IMR-90 (cell line): ENCODE results near the gene UGT1A1. TPM values are rescaled to one million over a fixed set of nuclear protein-coding genes. Genes with fewer than 3 reads are reported as not detected.

Experiments used
- ATAC-seq: fragments of 200-7000 bp; cut with Tn5 transposase; 2 replicates; pipeline ENCODE4 v1.9.1; 2020; ENCODE audit warnings: low read depth, mild to moderate bottlenecking, moderate library complexity
- BruUV-seq: library from RNA; stranded (reverse); fragments of 400-500 nt; replicated peaks from 2 replicates; lab custom pipeline; 2021; lab: Mats Ljungman, UMichigan
- CTCF ChIA-PET: fragments of 300-600 bp; formaldehyde crosslinking; extraction: SDS; loops from one replicate; lab custom pipeline; 2021; ENCODE audit warnings: antibody characterized with exemption; lab: Yijun Ruan, JAX
- POLR2A ChIA-PET: fragments of 300-600 bp; sonication (Branson Sonifier 250); formaldehyde crosslinking; loops from one replicate; lab custom pipeline; 2022; ENCODE audit warnings: antibody characterized with exemption; ENCODE audit not compliant: unreplicated experiment; lab: Charles Lee
- DNase-seq: peaks from one replicate; pipeline ENCODE4 v3.0.0; 2013
- H2AFZ ChIP-seq: replicated peaks from 2 replicates; pipeline ENCODE3; 2013; ENCODE audit warnings: low read length, mild to moderate bottlenecking; ENCODE audit not compliant: poor library complexity
- H2AK5ac ChIP-seq: 2 replicates; pipeline ENCODE4 v1.6.1; 2013; ENCODE audit warnings: low read depth, low read length, inconsistent platforms
- H2AK9ac ChIP-seq: replicated peaks from 2 replicates; pipeline ENCODE3; 2013; ENCODE audit warnings: mild to moderate bottlenecking, low read depth, low read length, moderate library complexity; ENCODE audit not compliant: poor library complexity
- H2BK120ac ChIP-seq: 2 replicates; pipeline ENCODE4 v1.6.1; 2013; ENCODE audit warnings: low read depth, low read length, inconsistent platforms
- H2BK15ac ChIP-seq: 3 replicates; pipeline ENCODE4 v1.6.1; 2013; ENCODE audit warnings: low read depth, low read length, inconsistent platforms
- H2BK20ac ChIP-seq: 2 replicates; pipeline ENCODE4 v1.6.1; 2013; ENCODE audit warnings: low read depth, mild to moderate bottlenecking, inconsistent platforms, low read length, moderate library complexity
- H2BK5ac ChIP-seq: 2 replicates; pipeline ENCODE4 v1.6.1; 2013; ENCODE audit warnings: mild to moderate bottlenecking, low read depth, low read length, inconsistent platforms; ENCODE audit not compliant: poor library complexity, severe bottlenecking
- H3K14ac ChIP-seq: replicated peaks from 2 replicates; pipeline ENCODE4 v1.6.1; 2013; ENCODE audit warnings: low read depth, low read length, inconsistent platforms
- H3K18ac ChIP-seq: 2 replicates; pipeline ENCODE4 v1.6.1; 2013; ENCODE audit warnings: low read depth, low read length, control low read depth
- H3K23ac ChIP-seq: 2 replicates; pipeline ENCODE4 v1.6.1; 2013; ENCODE audit warnings: low read depth, low read length, inconsistent platforms
- H3K27ac ChIP-seq: 2 replicates; pipeline ENCODE4 v1.5.1; 2013; ENCODE audit warnings: mild to moderate bottlenecking, control low read depth, low read length; ENCODE audit not compliant: insufficient read depth
- H3K27me3 ChIP-seq: 2 replicates; pipeline ENCODE4 v1.6.1; 2013; ENCODE audit warnings: low read length; ENCODE audit not compliant: control insufficient read depth, insufficient read depth
- H3K36me3 ChIP-seq: 2 replicates; pipeline ENCODE4 v1.6.1; 2013; ENCODE audit warnings: low read length, mixed read lengths; ENCODE audit not compliant: control insufficient read depth, insufficient read depth
- H3K4ac ChIP-seq: 2 replicates; pipeline ENCODE4 v1.6.1; 2013; ENCODE audit warnings: low read depth, low read length, inconsistent platforms
- H3K4me1 ChIP-seq: 2 replicates; pipeline ENCODE4 v1.6.1; 2013; ENCODE audit warnings: low read length, mixed read lengths; ENCODE audit not compliant: control insufficient read depth, insufficient read depth
- H3K4me2 ChIP-seq: 2 replicates; pipeline ENCODE4 v1.6.1; 2013; ENCODE audit warnings: low read depth, mild to moderate bottlenecking, control low read depth, low read length, moderate library complexity
- H3K4me3 ChIP-seq: 2 replicates; pipeline ENCODE4 v1.5.1; 2013; ENCODE audit warnings: low read depth, mild to moderate bottlenecking, control low read depth, low read length, moderate library complexity; ENCODE audit not compliant: insufficient read depth
- H3K56ac ChIP-seq: 2 replicates; pipeline ENCODE4 v1.6.1; 2013; ENCODE audit warnings: low read length, inconsistent platforms; ENCODE audit not compliant: insufficient read depth; ENCODE audit errors: extremely low read depth
- H3K79me1 ChIP-seq, 2 experiments: 2 replicates each; pipeline ENCODE4 v1.6.1; 2013; ENCODE audit warnings: low read length in 2 of 2, inconsistent platforms in 1 of 2, low read depth in 1 of 2
- H3K9ac ChIP-seq: 2 replicates; pipeline ENCODE4 v1.6.1; 2013; ENCODE audit warnings: low read depth, low read length, control low read depth
- H3K9me1 ChIP-seq: 2 replicates; pipeline ENCODE4 v1.6.1; 2013; ENCODE audit warnings: low read length, inconsistent platforms; ENCODE audit not compliant: insufficient read depth
- H3K9me3 ChIP-seq: 2 replicates; pipeline ENCODE4 v1.6.1; 2013; ENCODE audit warnings: low read length; ENCODE audit not compliant: control insufficient read depth, insufficient read depth
- H4K20me1 ChIP-seq: 2 replicates; pipeline ENCODE4 v1.6.1; 2013; ENCODE audit warnings: low read length, inconsistent platforms; ENCODE audit not compliant: insufficient read depth
- H4K5ac ChIP-seq: 2 replicates; pipeline ENCODE4 v1.6.1; 2013; ENCODE audit warnings: mild to moderate bottlenecking, low read depth, low read length, control low read depth
- H4K8ac ChIP-seq, 2 experiments: 2 replicates each; pipeline ENCODE4 v1.6.1; 2013; ENCODE audit warnings: low read depth in 2 of 2, low read length in 2 of 2, control low read depth in 1 of 2, inconsistent platforms in 1 of 2
- H4K91ac ChIP-seq: 2 replicates; pipeline ENCODE4 v1.6.1; 2013; ENCODE audit warnings: low read depth, low read length, inconsistent platforms; ENCODE audit not compliant: insufficient read depth
- BHLHE40 ChIP-seq: fragments of 150-350 bp; IDR thresholded peaks from 2 replicates; pipeline ENCODE4 v1.6.1; 2016; ENCODE audit warnings: mild to moderate bottlenecking, low read depth, low read length
- CEBPB ChIP-seq: IDR thresholded peaks from 2 replicates; pipeline ENCODE4 v1.6.1; 2012; ENCODE audit warnings: low read depth, low read length, improper control_type of control experiment
- CHD1 ChIP-seq: IDR thresholded peaks from 2 replicates; pipeline ENCODE4 v1.6.1; 2012; ENCODE audit warnings: low read depth, low read length, improper control_type of control experiment
- FOS ChIP-seq: fragments of 150-350 bp; IDR thresholded peaks from 2 replicates; pipeline ENCODE4 v1.6.1; 2016; ENCODE audit warnings: low read depth, low read length
- MAFK ChIP-seq: IDR thresholded peaks from 2 replicates; pipeline ENCODE4 v1.6.1; 2012; ENCODE audit warnings: low read depth, low read length, improper control_type of control experiment
- MAZ ChIP-seq: IDR thresholded peaks from 2 replicates; pipeline ENCODE4 v1.6.1; 2012; ENCODE audit warnings: low read depth, mild to moderate bottlenecking, low read length, improper control_type of control experiment, moderate library complexity, borderline replicate concordance
- MXI1 ChIP-seq: IDR thresholded peaks from 2 replicates; pipeline ENCODE4 v1.6.1; 2012; ENCODE audit warnings: low read depth, mild to moderate bottlenecking, low read length, moderate library complexity, borderline replicate concordance
- NFE2L2 ChIP-seq: fragments of 150-350 bp; IDR thresholded peaks from 2 replicates; pipeline ENCODE4 v1.6.1; 2016; ENCODE audit warnings: low read depth, mild to moderate bottlenecking, low read length
- POLR2A ChIP-seq: IDR thresholded peaks from 2 replicates; pipeline ENCODE4 v1.6.1; 2012; ENCODE audit warnings: mild to moderate bottlenecking, low read depth, low read length
- RAD21 ChIP-seq: IDR thresholded peaks from 2 replicates; pipeline ENCODE4 v1.6.1; 2012; ENCODE audit warnings: low read length, improper control_type of control experiment
- RCOR1 ChIP-seq: IDR thresholded peaks from 2 replicates; pipeline ENCODE4 v1.6.1; 2012; ENCODE audit warnings: mild to moderate bottlenecking, low read length, improper control_type of control experiment; ENCODE audit not compliant: insufficient replicate concordance
- RFX5 ChIP-seq: IDR thresholded peaks from 2 replicates; pipeline ENCODE4 v1.8.0; 2012; ENCODE audit warnings: low read depth, mild to moderate bottlenecking, low read length, moderate library complexity
- SMC3 ChIP-seq: fragments of 150-350 bp; IDR thresholded peaks from 2 replicates; pipeline ENCODE4 v1.6.1; 2016; ENCODE audit warnings: low read depth, mild to moderate bottlenecking, antibody characterized with exemption, low read length, moderate library complexity
- WGBS, 2 experiments: methylation state at CpG; one replicate each; pipeline versions ENCODE4 v1.1.5 to v1.1.7; 2013; ENCODE audit warnings: missing lambda C conversion rate in 2 of 2; ENCODE audit not compliant: insufficient read length in 1 of 2; ENCODE audit errors: extremely low coverage in 2 of 2; 5-methylcytosine and 5-hydroxymethylcytosine counted together
- dilution Hi-C: fragments of 300-500 bp; cut with HindIII; formaldehyde crosslinking; loops from one replicate; pipeline ENCODE4 v1.14.3; 2018; ENCODE audit warnings: low sequenced_read_pairs; ENCODE audit not compliant: unreplicated experiment
- in situ Hi-C: fragments of 300-500 bp; cut with MboI; formaldehyde crosslinking; loops from 3 replicates; pipeline ENCODE4 v1.14.3; 2019; ENCODE audit warnings: low sequenced_read_pairs, inconsistent platforms, mixed read lengths
- intact Hi-C: fragments of 100-400 bp; cut with micrococcal nuclease; formaldehyde crosslinking; loops from 2 replicates; pipeline ENCODE4 v1.10.0; 2022
- polyA plus RNA-seq, 3 experiments: library from polyadenylated mRNA; depleted of rRNA; stranded (reverse); fragments of >200 nt; gene quantifications; 2 replicates each; pipeline ENCODE4 v1.2.3, GENCODE V29; 2012; ENCODE audit warnings: low replicate concordance in 1 of 3
- total RNA-seq: library from RNA; depleted of rRNA; stranded (reverse); fragments of >200 nt; gene quantifications from 2 replicates; pipeline ENCODE4 v1.2.3, GENCODE V29; 2012
- TF ChIP-seq, protein P1 (sequence below): fragments of 150-350 bp; IDR thresholded peaks from 2 replicates; pipeline ENCODE4 v1.6.1; 2016; ENCODE audit warnings: low read depth, mild to moderate bottlenecking, low read length, moderate library complexity, borderline replicate concordance
- TF ChIP-seq, protein P2 (sequence below): fragments of 150-350 bp; IDR thresholded peaks from 2 replicates; pipeline ENCODE4 v1.6.1; 2017; ENCODE audit warnings: mild to moderate bottlenecking, antibody characterized with exemption, low read length, low read depth
- TF ChIP-seq, protein P3 (sequence below): conservative IDR thresholded peaks from 2 replicates; pipeline ENCODE4 v1.5.1; 2012; ENCODE audit warnings: mild to moderate bottlenecking, low read depth, low read length, improper control_type of control experiment

Gene UGT1A1
- total and polyA plus RNA-seq, 2 of the 4 experiments (the other 2 are of a cell fraction), result not detected

DNA sequence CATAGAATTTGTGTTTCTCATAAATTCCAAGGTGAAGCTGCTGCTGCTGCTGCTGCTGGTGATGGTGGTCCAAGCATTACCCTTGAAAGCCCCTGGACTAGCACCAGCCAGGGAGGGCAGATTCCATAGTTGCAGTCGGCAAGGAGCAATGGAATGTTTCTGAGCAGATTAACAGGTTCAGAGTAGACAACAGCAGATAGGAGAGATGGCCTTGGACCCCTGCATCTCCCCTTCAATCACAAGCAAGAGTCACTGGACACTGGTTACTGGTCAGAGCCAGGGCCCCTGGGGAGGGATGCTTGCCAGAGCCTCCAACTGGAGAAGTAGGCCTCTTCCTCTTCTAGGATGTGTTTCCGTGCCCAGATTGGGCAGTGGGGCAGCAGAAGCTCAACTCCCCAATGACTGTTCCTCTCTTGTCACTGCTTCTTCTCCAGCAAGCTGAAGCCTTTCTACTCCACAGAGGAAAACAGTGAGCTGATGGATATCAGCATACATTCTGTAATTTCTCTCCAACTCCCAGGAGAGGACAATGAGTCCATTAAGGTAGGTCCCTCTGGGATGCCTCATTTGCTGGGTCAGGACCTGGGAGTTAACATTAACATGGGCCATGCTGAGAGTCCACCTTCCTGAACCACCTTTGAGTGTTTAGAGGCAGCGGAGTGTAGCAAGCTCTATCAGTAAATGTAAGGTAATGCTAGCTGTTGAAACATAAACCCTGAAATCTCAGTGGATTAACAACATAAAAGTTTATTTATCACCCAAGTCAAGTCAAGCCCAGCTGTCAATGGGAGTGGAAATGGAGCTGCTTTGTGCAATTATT is 53.4 kb downstream of the UGT1A1 start:
- ATAC-seq, result no peak
- Histone ChIP-seq H3K27me3 (peaks cover 15% of the 10 kb centered on the region), H3K36me3 (no peaks in the 10 kb centered on the region), H3K4me1 (no peaks in the 10 kb centered on the region), H3K79me1 (no peaks in the 10 kb centered on the region), H4K20me1 (no peaks in the 10 kb centered on the region), H3K4me2 (no peak overlapping the region), H3K14ac (no peak overlapping the region), H4K8ac (no peak overlapping the region), H3K18ac (no peak overlapping the region), H2BK15ac (no peak overlapping the region), H2BK120ac (no peak overlapping the region), H3K9ac (no peak overlapping the region), H2AK5ac (no peak overlapping the region), H3K23ac (no peak overlapping the region), H3K27ac (no peak overlapping the region), H2AK9ac (peak overlapping the region; percentile 49), H2BK20ac (no peak overlapping the region), H3K4ac (no peak overlapping the region), H2BK5ac (no peak overlapping the region), H3K4me3 (no peak overlapping the region), H3K56ac (no peak overlapping the region), H4K5ac (no peak overlapping the region), H2AFZ (no peak overlapping the region), H4K91ac (no peak overlapping the region), H3K9me3 (no peaks in the 10 kb centered on the region), H3K9me1 (no peaks in the 10 kb centered on the region)
- dilution Hi-C loops (no loop called here), intact Hi-C loops (no loop called here), in situ Hi-C loops (no loop called here)
- no peak for TF ChIP-seq NFE2L2
- no peak for TF ChIP-seq FOS
- no peak for TF ChIP-seq MAFK
- no peak for TF ChIP-seq POLR2A
- TF ChIP-seq, protein P1, sequence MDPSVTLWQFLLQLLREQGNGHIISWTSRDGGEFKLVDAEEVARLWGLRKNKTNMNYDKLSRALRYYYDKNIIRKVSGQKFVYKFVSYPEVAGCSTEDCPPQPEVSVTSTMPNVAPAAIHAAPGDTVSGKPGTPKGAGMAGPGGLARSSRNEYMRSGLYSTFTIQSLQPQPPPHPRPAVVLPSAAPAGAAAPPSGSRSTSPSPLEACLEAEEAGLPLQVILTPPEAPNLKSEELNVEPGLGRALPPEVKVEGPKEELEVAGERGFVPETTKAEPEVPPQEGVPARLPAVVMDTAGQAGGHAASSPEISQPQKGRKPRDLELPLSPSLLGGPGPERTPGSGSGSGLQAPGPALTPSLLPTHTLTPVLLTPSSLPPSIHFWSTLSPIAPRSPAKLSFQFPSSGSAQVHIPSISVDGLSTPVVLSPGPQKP, result no peak
- TF ChIP-seq SMC3, result no peak
- TF ChIP-seq, protein P2, sequence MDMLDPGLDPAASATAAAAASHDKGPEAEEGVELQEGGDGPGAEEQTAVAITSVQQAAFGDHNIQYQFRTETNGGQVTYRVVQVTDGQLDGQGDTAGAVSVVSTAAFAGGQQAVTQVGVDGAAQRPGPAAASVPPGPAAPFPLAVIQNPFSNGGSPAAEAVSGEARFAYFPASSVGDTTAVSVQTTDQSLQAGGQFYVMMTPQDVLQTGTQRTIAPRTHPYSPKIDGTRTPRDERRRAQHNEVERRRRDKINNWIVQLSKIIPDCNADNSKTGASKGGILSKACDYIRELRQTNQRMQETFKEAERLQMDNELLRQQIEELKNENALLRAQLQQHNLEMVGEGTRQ, result no peak
- TF ChIP-seq RFX5, result no peak
- no peak for TF ChIP-seq CHD1
- no peak for TF ChIP-seq RAD21
- no peak for TF ChIP-seq RCOR1
- TF ChIP-seq BHLHE40, result no peak
- TF ChIP-seq, protein P3, sequence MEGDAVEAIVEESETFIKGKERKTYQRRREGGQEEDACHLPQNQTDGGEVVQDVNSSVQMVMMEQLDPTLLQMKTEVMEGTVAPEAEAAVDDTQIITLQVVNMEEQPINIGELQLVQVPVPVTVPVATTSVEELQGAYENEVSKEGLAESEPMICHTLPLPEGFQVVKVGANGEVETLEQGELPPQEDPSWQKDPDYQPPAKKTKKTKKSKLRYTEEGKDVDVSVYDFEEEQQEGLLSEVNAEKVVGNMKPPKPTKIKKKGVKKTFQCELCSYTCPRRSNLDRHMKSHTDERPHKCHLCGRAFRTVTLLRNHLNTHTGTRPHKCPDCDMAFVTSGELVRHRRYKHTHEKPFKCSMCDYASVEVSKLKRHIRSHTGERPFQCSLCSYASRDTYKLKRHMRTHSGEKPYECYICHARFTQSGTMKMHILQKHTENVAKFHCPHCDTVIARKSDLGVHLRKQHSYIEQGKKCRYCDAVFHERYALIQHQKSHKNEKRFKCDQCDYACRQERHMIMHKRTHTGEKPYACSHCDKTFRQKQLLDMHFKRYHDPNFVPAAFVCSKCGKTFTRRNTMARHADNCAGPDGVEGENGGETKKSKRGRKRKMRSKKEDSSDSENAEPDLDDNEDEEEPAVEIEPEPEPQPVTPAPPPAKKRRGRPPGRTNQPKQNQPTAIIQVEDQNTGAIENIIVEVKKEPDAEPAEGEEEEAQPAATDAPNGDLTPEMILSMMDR, result no peak
- TF ChIP-seq MAZ, result no peak
- TF ChIP-seq CEBPB, result no peak
- TF ChIP-seq MXI1, result no peak
- POLR2A ChIA-PET, result no interaction called here
- DNase-seq, result no peak
- BruUV-seq, result no TSS peak
- no CpG with 5 or more reads among the region's 3 CpGs for WGBS, 2 experiments
- CTCF ChIA-PET, result no interaction called here
